GM12878 (cell line): Measurements from ENCODE around the gene EPB41L1. TPM values are rescaled to one million over a fixed set of nuclear protein-coding genes. Genes with fewer than 3 reads are reported as not detected.

ENCODE experiments used
- ATAC-seq: fragments of 200-7000 bp; cut with Tn5 transposase; 3 replicates; pipeline ENCODE4 v1.9.1; 2020; ENCODE audit warnings: mild to moderate bottlenecking, moderate library complexity
- BruUV-seq: library from RNA; stranded (reverse); fragments of 400-500 nt; replicated peaks from 2 replicates; lab custom pipeline; 2021; lab: Mats Ljungman, UMichigan
- CTCF ChIA-PET: fragments of 300-600 bp; sonication (Branson Sonifier 250); formaldehyde crosslinking; extraction: SDS; loops from one replicate; lab custom pipeline; 2021; ENCODE audit warnings: inconsistent platforms; lab: Yijun Ruan, JAX
- POLR2A ChIA-PET: fragments of 350-600 bp; formaldehyde crosslinking; extraction: SDS; loops from one replicate; lab custom pipeline; 2021; ENCODE audit warnings: inconsistent platforms; lab: Charles Lee
- RAD21 ChIA-PET: fragments of 300-600 bp; sonication (Branson Sonifier 250); formaldehyde crosslinking; loops from one replicate; lab custom pipeline; 2023; ENCODE audit warnings: antibody characterized with exemption; ENCODE audit not compliant: unreplicated experiment; lab: Charles Lee
- SMC1A ChIA-PET: fragments of 300-600 bp; sonication (Branson Sonifier 250); formaldehyde crosslinking; loops from one replicate; lab custom pipeline; 2023; ENCODE audit not compliant: unreplicated experiment, uncharacterized antibody; lab: Charles Lee
- DNase-seq: peaks from one replicate; pipeline ENCODE4 v3.0.0-alpha.2; 2011; ENCODE audit warnings: low read depth, low spot score
- FAIRE-seq: peaks from 3 replicates; lab custom pipeline; 2011; peaks lifted over from hg19 to GRCh38; lab: Jason Lieb, UNC
- H2AFZ ChIP-seq: 2 replicates; pipeline ENCODE4 v1.6.0; 2011; ENCODE audit warnings: low read depth, low read length, control low read depth; ENCODE audit not compliant: control insufficient read depth
- H3K27ac ChIP-seq: 2 replicates; pipeline ENCODE4 v1.5.1; 2011; ENCODE audit warnings: control low read depth; ENCODE audit not compliant: control insufficient read depth, insufficient read depth
- H3K27me3 ChIP-seq, 2 experiments: replicated peaks in 1 of 2; 2 replicates each; pipeline versions ENCODE4 v1.6.0 to v1.6.1; 2011; ENCODE audit warnings: low read length in 1 of 2; ENCODE audit not compliant: control insufficient read depth in 2 of 2, insufficient read depth in 2 of 2
- H3K36me3 ChIP-seq, 2 experiments: 2 replicates each; pipeline ENCODE4 v1.5.1; 2011; ENCODE audit warnings: low read length in 1 of 2; ENCODE audit not compliant: control insufficient read depth in 2 of 2, insufficient read depth in 2 of 2
- H3K4me1 ChIP-seq: 2 replicates; pipeline ENCODE4 v1.6.1; 2011; ENCODE audit warnings: mild to moderate bottlenecking, low read length, moderate library complexity, mixed read lengths; ENCODE audit not compliant: control insufficient read depth, insufficient read depth
- H3K4me2 ChIP-seq: 2 replicates; pipeline ENCODE4 v1.6.0; 2011; ENCODE audit warnings: control low read depth; ENCODE audit not compliant: control insufficient read depth, insufficient read depth
- H3K4me3 ChIP-seq: fragments of 200-600 bp; sonication (generic); 2 replicates; pipeline ENCODE4 v1.5.1; 2016
- H3K79me2 ChIP-seq: 2 replicates; pipeline ENCODE4 v1.6.0; 2011; ENCODE audit warnings: low read length; ENCODE audit not compliant: control insufficient read depth, insufficient read depth
- H3K9ac ChIP-seq: 2 replicates; pipeline ENCODE4 v1.8.0; 2011; ENCODE audit warnings: low read length, control low read depth, mixed read lengths; ENCODE audit not compliant: control insufficient read depth, insufficient read depth
- H3K9me3 ChIP-seq: replicated peaks from 3 replicates; pipeline ENCODE4 v1.5.1; 2011; ENCODE audit warnings: mild to moderate bottlenecking, low read length; ENCODE audit not compliant: control insufficient read depth, insufficient read depth
- H4K20me1 ChIP-seq: 2 replicates; pipeline ENCODE4 v1.6.0; 2011; ENCODE audit not compliant: control insufficient read depth, insufficient read depth
- ASH2L ChIP-seq: fragments of 300-600, 200-600 bp; sonication (generic); IDR thresholded peaks from 2 replicates; pipeline ENCODE4 v1.6.1; 2017; ENCODE audit warnings: low read depth, mild to moderate bottlenecking, borderline replicate concordance
- CBX3 ChIP-seq: fragments of 200-600 bp; sonication (generic); IDR thresholded peaks from 2 replicates; pipeline ENCODE4 v1.6.1; 2016; ENCODE audit warnings: low read depth, borderline replicate concordance
- ETV6 ChIP-seq, 2 experiments: fragments of 450-650 bp in 1 of 2; IDR thresholded peaks in 1 of 2; conservative IDR thresholded peaks in 1 of 2; 2 replicates each; pipeline ENCODE4 v1.6.1; 2014; ENCODE audit warnings: antibody characterized with exemption in 1 of 2, borderline replicate concordance in 1 of 2, low read depth in 1 of 2, mild to moderate bottlenecking in 1 of 2, moderate library complexity in 1 of 2
- MTA2 ChIP-seq: fragments of 450-650 bp; IDR thresholded peaks from 2 replicates; pipeline ENCODE4 v1.6.1; 2016; ENCODE audit warnings: low read depth, mild to moderate bottlenecking, moderate library complexity
- MXI1 ChIP-seq: fragments of 150-350 bp; IDR thresholded peaks from 2 replicates; pipeline ENCODE4 v1.6.1; 2011; ENCODE audit warnings: low read depth, mild to moderate bottlenecking, inconsistent platforms, low read length, improper control_type of control experiment
- POLR2AphosphoS2 ChIP-seq: IDR thresholded peaks from 2 replicates; pipeline ENCODE4 v1.6.1; 2011; ENCODE audit warnings: low read depth, mild to moderate bottlenecking, low read length, improper control_type of control experiment, moderate library complexity
- SREBF1 ChIP-seq: IDR thresholded peaks from 2 replicates; pipeline ENCODE4 v1.6.1; 2012; ENCODE audit warnings: mild to moderate bottlenecking, low read length
- STAT1 ChIP-seq: fragments of 450-650 bp; conservative IDR thresholded peaks from 2 replicates; pipeline ENCODE4 v1.6.1; 2014; ENCODE audit warnings: antibody characterized with exemption, mild to moderate bottlenecking
- TCF3 ChIP-seq: IDR thresholded peaks from 2 replicates; pipeline ENCODE4 v1.6.1; 2012; ENCODE audit warnings: low read depth, mild to moderate bottlenecking, low read length, borderline replicate concordance; ENCODE audit not compliant: insufficient read depth
- TCF7 ChIP-seq: IDR thresholded peaks from 2 replicates; pipeline ENCODE4 v1.6.1; 2014; ENCODE audit warnings: antibody characterized with exemption, borderline replicate concordance
- YBX1 ChIP-seq: fragments of 450-650 bp; IDR thresholded peaks from 2 replicates; pipeline ENCODE4 v1.6.1; 2016; ENCODE audit warnings: antibody characterized with exemption
- ZBED1 ChIP-seq: IDR thresholded peaks from 2 replicates; pipeline ENCODE4 v1.6.1; 2016; ENCODE audit warnings: borderline replicate concordance
- ZNF384 ChIP-seq: IDR thresholded peaks from 2 replicates; pipeline ENCODE4 v1.6.1; 2012; ENCODE audit warnings: low read depth, mild to moderate bottlenecking, low read length, improper control_type of control experiment, borderline replicate concordance
- WGBS: methylation state at CpG from one replicate; pipeline ENCODE4 v1.1.6; 2016; ENCODE audit warnings: low lambda C conversion rate; ENCODE audit not compliant: insufficient replicate concordance, insufficient coverage; ENCODE audit errors: missing lambda C conversion rate; 5-methylcytosine and 5-hydroxymethylcytosine counted together
- in situ Hi-C: fragments of 300-500 bp; cut with MboI; formaldehyde crosslinking; loops from 9 replicates; pipeline ENCODE4 v1.14.3; 2018; ENCODE audit warnings: mixed read lengths
- intact Hi-C: fragments of 100-400 bp; cut with micrococcal nuclease; formaldehyde crosslinking; loops from one replicate; pipeline ENCODE4 v1.14.2; 2022; ENCODE audit not compliant: unreplicated experiment
- polyA plus RNA-seq, 11 experiments: library from polyadenylated mRNA; depleted of rRNA in 4 of 11; unstranded in 6 of 11; stranded (reverse) in 5 of 11; fragments of >200 nt; fragmentation: Nextera tagmentation in 4 of 11; fragmentation: Illumina TruSeq in 1 of 11; extraction: Ambion mirVana in 4 of 11; extraction: Trizol in 1 of 11; gene quantifications; 1 replicate in 1 of 11; 2 replicates in 10 of 11; pipeline versions ENCODE4 v1.2.1 to v1.2.3, GENCODE V29; 2011 to 2016; ENCODE audit warnings: inconsistent platforms in 2 of 11, missing spikeins in 2 of 11, low read depth in 1 of 11
- total RNA-seq, 4 experiments: library from RNA; depleted of rRNA in 3 of 4; stranded (reverse); fragments of >200 nt in 3 of 4; fragmentation: Illumina TruSeq in 1 of 4; extraction: Trizol in 1 of 4; gene quantifications; 2 replicates each; pipeline versions ENCODE4 v1.2.1 to v1.2.3, GENCODE V29; 2013 to 2021
- TF ChIP-seq, protein P1 (sequence below): fragments of 450-650 bp; IDR thresholded peaks from 2 replicates; pipeline ENCODE4 v1.6.1; 2014; ENCODE audit warnings: mild to moderate bottlenecking

EPB41L1 gene
- total and polyA plus RNA-seq, 10 of the 15 experiments (the other 5 are each of a cell fraction or from before 2014, with no cell fraction given), result 0.08 to 3.2 (median 0.31) TPM

GRCh38 chr20:36259177-36260061 is 104.9 kb downstream of the EPB41L1 start:
- ChIA-PET RAD21 (no interaction called here), CTCF (interaction anchor here (1.2 to 1.4 kb wide), 2 partner anchors 14 to 60 kb away, joined by 3 read pairs; no protein-coding TSS in a partner anchor), POLR2A (no interaction called here), SMC1A (no interaction called here)
- no peaks in the 10 kb centered on the region for H3K4me1 ChIP-seq
- H3K27ac ChIP-seq, result no peak overlapping the region
- H3K79me2 ChIP-seq, result no peaks in the 10 kb centered on the region
- ATAC-seq (no peak), DNase-seq (no peak), FAIRE-seq (no peak)
- in situ Hi-C loops (no loop called here), intact Hi-C loops (no loop called here)
- peaks cover 7% of the 10 kb centered on the region in 2 experiments for H3K36me3 ChIP-seq
- no peaks in the 10 kb centered on the region for H3K27me3 ChIP-seq
- no peaks in the 10 kb centered on the region for H3K9me3 ChIP-seq
- BruUV-seq, result no TSS peak
- no peak overlapping the region for H3K9ac ChIP-seq
- no peak for TF ChIP-seq STAT1
- no peak for TF ChIP-seq MTA2
- no peak for TF ChIP-seq TCF7
- no peak for TF ChIP-seq YBX1
- TF ChIP-seq ETV6 (conservative IDR thresholded peaks at IDR 0.05 in 1 of 2, IDR thresholded peaks at IDR 0.05 in 1 of 2; ENCODE audit: borderline replicate concordance in 1 of 2, low read depth in 1 of 2), result no peak
- TF ChIP-seq MXI1, result no peak
- TF ChIP-seq CBX3, result no peak
- no peak for TF ChIP-seq SREBF1
- TF ChIP-seq POLR2AphosphoS2, result no peak
- TF ChIP-seq ZNF384, result no peak
- TF ChIP-seq ASH2L, result no peak
- TF ChIP-seq, protein P1, sequence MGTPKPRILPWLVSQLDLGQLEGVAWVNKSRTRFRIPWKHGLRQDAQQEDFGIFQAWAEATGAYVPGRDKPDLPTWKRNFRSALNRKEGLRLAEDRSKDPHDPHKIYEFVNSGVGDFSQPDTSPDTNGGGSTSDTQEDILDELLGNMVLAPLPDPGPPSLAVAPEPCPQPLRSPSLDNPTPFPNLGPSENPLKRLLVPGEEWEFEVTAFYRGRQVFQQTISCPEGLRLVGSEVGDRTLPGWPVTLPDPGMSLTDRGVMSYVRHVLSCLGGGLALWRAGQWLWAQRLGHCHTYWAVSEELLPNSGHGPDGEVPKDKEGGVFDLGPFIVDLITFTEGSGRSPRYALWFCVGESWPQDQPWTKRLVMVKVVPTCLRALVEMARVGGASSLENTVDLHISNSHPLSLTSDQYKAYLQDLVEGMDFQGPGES, result no peak
- TF ChIP-seq TCF3, result no peak
- TF ChIP-seq ZBED1, result no peak
- WGBS, result 56% methylated on average over 16 of the region's 16 CpGs
- no peak overlapping the region for H3K4me2 ChIP-seq
- H3K4me3 ChIP-seq, result no peak overlapping the region
- H4K20me1 ChIP-seq, result no peaks in the 10 kb centered on the region
- H2AFZ ChIP-seq, result no peak overlapping the region
